MG63 (cell line): ENCODE data around the gene CEP112. TPM values are rescaled to one million over a fixed set of nuclear protein-coding genes. Genes with fewer than 3 reads are reported as not detected.

Source experiments
- DNase-seq: peaks from one replicate; pipeline ENCODE4 v3.0.0-alpha.2; 2020
- H3K27me3 ChIP-seq: fragments of 250-450 bp; sonication (Bioruptor Pico); 2 replicates; pipeline ENCODE4 v1.5.1; 2020; ENCODE audit warnings: mild to moderate bottlenecking, moderate library complexity
- H3K36me3 ChIP-seq: fragments of 250-450 bp; sonication (Bioruptor Pico); 2 replicates; pipeline ENCODE4 v1.5.1; 2020; ENCODE audit warnings: mild to moderate bottlenecking, moderate library complexity
- H3K4me3 ChIP-seq: fragments of 250-450 bp; sonication (Bioruptor Pico); 2 replicates; pipeline ENCODE4 v1.5.1; 2020; ENCODE audit warnings: mild to moderate bottlenecking, moderate library complexity
- H3K9me3 ChIP-seq: fragments of 250-450 bp; sonication (Bioruptor Pico); 2 replicates; pipeline ENCODE4 v1.5.1; 2020; ENCODE audit warnings: mild to moderate bottlenecking, moderate library complexity
- total RNA-seq: library from RNA; depleted of rRNA; stranded (reverse); fragments of >200 nt; shearing (Covaris generic); gene quantifications from 2 replicates; pipeline ENCODE4 v1.2.3, GENCODE V29; 2014; ENCODE audit warnings: low replicate concordance; rRNA removed

CEP112 gene
- 0.59 and 6.3 TPM in 2 replicates for total RNA-seq

DNA sequence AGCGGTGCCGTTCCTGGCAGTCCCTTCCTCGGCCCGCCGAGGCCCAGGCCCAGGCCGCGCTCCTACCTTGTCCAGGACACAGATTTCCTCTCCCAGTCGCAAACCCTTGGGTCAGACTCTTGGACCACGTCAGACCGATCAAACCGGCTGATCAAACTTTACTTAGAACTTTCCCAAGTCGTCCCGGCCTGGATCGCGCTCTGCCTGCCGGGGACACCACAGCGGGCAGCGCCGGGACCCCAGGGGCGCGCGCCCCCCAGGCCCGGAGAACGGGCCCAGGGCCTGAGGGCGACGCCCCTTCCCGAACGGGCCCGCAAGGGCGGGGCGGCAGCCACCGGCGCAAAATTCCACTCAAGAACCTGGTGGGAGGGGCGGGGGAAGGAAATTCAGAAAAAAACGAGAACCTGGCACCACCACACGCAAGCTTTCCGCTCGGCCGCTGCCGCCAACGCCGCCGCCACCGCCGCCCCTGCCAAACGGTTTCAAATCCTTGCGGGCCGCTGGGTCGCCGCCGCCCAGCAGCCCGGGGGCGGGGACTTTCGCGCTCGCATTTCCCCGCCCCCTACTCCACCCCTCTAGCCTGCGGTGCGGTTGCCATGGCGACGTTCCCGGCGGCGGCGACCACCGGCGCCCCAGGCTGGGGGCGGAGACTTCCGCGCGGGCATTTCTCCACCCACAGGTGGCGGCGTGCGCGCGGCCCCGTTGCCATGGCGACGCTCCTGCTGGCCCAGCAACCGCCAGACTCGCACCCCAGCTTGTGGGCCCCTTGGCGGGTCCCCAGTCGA is at the start of gene CEP112:
CEP112 (minus strand) TSS at position 541 of the 785 bp plus-strand sequence.
- H3K27me3 ChIP-seq, result no peaks in the 10 kb centered on the region
- H3K36me3 ChIP-seq, result peaks cover 3% of the 10 kb centered on the region; the same call in 1 of the 2 replicates
- H3K4me3 ChIP-seq, result peak within 1 kb of the TSS; percentile 63
- peak; percentile 68 for DNase-seq
- H3K9me3 ChIP-seq, result no peaks in the 10 kb centered on the region

DNA sequence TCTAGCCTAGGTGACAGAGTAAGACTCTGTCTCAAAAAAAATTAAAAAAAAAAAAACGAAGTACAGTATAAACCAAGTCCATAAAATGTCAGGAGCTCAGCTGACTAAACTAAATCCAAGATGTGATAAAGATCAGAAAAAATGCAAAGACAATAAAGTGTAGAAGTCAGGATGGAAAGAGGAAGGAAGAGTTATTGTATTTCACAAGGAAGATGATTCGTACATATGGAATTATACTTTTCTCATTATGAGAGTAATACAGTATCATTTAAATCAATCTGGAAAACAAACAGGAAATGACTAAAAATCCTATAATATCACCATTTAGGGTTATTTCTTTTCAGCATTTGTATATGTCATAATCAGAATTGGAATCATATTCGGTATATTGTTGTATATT is 48.7 kb upstream of the CEP112 start:
- Histone ChIP-seq H3K9me3 (no peaks in the 10 kb centered on the region), H3K36me3 (no peaks in the 10 kb centered on the region), H3K27me3 (no peaks in the 10 kb centered on the region), H3K4me3 (no peak overlapping the region)
- no peak for DNase-seq

DNA sequence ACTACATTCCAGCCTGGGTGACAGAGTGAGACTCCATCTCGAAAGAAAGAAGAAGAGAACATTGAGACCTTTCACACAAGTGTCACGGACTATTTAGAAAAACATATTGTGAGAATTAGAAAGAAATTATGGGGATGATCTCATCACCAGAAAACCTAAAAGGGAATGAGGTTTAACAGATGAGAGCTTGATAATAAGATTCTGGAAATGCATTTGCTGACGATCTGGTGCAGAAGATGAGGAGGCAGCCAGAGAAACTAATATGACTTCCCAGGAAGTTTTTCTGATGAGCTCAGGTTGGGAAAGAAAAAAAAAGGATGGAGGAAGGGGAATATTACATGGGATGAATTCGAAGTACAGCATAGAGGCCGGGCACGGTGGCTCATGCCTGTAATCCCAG is 48.1 kb upstream of the CEP112 start:
- Histone ChIP-seq H3K9me3 (no peaks in the 10 kb centered on the region), H3K36me3 (no peaks in the 10 kb centered on the region), H3K4me3 (no peak overlapping the region), H3K27me3 (no peaks in the 10 kb centered on the region)
- no peak for DNase-seq

DNA sequence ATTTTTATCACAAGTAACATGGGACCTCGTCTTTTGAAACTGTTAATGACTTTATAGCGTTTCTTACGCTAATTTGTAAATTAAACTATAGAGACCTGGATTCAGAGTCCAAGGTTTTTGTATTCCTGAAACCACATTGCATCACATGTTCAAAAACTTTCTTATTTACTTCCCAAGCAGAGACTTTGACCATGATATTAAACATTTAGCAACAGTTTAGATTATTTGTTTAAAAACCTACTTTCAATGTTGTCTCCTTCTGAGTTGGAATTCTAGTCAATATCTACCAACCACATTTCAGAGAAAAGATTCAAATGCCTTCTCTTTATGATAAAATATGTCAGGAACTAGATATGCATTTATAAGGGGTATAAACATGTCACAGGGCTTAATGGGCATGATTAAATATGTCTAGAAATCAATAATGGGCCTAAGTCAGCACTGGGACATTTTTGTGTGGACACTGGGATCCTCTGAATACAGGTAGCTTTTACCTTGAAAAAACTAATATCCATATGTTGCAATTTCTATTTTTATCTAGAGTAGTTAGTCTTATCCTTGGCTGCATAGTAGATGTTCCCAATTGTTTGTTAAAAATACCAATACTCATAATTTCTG is 43.6 kb upstream of the CEP112 start:
- no peaks in the 10 kb centered on the region for H3K27me3 ChIP-seq
- H3K9me3 ChIP-seq, result no peaks in the 10 kb centered on the region
- no peak overlapping the region for H3K4me3 ChIP-seq
- no peaks in the 10 kb centered on the region for H3K36me3 ChIP-seq
- DNase-seq, result no peak

DNA sequence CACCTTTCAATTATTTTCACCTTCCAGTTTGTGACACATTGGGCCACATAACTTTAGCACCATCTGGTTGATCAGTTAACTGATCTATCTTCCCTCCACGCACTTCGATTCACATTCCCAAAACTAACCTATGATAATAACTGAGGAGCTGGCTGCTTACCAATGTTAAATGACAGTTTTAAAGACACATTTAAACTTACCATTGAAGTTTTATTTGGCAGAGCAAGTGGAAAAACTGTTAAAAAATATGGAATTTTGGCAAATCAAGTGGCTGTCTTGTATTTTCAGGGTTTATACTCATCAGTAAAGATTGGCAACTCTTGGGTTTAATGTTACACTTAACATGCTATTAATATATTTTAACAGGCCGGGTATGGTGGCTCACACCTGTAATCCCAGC is 42.7 kb upstream of the CEP112 start:
- Histone ChIP-seq H3K4me3 (no peak overlapping the region), H3K27me3 (no peaks in the 10 kb centered on the region), H3K36me3 (no peaks in the 10 kb centered on the region), H3K9me3 (no peaks in the 10 kb centered on the region)
- no peak for DNase-seq

DNA sequence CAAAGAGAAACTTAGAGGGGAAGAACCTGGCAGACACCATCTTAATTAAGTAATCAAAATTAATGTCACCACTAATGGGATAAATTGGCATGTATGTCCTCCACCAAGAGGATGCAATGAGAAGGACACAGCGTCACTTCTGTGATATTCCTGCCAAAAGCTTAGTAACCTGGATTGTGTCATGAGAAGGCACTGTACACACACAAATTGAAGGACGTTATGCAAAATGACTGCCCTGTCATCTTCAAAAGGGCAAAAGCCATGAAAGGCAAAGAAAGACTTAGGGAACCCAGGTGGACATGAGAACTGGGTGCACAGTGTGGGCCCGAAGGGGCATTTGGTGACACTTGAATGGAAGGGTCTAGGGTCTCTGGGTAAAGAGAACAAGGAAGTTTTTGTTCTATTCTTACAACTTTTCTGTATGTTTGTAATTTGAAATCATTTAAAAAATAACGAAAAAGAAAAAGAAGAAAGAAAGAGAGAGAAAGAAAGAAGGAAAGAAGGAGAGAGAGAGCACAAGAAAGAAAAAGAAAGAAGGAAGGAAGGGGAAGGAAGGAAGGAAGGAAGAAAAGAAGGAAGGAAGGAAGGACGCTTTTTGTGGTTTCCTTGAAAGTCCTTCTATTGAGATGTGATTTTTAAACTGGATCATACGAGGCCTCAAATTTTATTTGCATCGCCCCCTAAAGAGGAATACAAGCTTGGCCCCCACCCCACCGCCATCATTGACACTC is 41.3 kb upstream of the CEP112 start:
- Histone ChIP-seq H3K4me3 (no peak overlapping the region), H3K9me3 (no peaks in the 10 kb centered on the region), H3K27me3 (no peaks in the 10 kb centered on the region), H3K36me3 (no peaks in the 10 kb centered on the region)
- no peak for DNase-seq

DNA sequence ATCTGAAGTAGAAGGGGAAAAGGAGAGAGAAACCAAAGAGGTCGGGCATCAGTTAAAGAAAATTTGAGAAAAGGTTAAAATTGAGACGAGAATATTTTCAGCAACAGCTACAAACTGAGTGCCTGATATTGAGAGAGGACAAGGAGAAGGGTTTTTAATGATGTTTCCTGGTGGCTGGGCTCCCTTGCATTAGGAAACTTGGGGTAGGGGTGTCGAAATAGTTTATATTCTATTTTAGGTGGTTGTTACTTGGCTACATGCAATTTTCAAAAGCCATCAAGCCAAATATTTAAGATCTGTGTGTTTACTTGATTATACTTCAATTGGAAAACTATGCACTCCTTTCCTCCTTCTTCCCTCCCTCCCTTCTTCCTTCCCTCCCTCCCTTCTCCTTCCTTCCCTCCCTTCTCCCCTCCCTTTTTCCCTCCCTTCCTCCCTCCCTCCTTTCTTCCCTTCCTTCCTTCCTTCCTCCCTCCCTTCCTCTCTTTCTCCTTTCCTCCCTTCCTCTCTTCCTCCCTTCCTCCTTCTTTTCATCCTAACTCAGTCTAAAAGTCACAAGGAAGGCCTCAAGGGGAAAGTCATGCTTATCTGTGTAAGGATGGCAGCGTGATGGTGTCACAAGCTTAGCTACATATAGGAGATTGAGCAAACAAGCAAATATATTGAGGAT is 39.1 kb upstream of the CEP112 start:
- no peaks in the 10 kb centered on the region for H3K27me3 ChIP-seq
- no peak for DNase-seq
- no peak overlapping the region for H3K4me3 ChIP-seq

DNA sequence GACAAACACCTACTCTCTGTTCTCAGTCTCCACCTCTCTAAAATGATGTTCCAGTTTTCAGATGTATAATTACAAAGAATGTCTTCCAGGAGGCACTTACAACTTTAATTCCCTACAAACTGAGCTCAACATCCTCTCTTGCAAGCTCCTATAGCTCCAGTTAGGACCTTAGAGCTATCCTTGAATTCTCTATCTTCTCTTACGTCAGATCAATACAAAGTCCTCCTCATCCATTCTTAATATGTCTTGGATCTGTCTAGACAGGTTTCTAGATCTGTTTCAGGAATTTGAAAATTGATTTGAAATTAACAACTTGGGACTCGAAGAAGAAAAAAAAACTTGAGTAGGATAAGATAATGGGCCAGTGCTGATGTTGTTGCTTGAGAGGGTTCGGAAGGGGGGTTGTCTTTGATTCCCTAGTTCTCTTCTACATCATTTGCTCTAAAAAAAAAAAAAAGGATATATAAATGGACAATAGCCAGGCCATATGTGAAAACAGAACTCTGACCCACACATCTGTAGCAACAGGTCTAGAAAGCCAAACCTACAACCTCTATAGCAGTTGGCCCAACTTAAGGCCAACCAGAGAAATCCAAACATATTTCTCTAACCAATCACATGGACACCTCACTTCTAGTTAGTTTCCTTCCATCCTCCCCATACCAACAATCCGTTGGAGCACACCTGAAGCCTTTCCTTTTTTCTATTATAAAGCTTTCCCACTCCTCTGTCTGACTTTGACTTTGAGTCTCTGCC is 38.0 kb upstream of the CEP112 start:
- Histone ChIP-seq H3K36me3 (no peaks in the 10 kb centered on the region), H3K4me3 (no peak overlapping the region), H3K27me3 (no peaks in the 10 kb centered on the region), H3K9me3 (no peaks in the 10 kb centered on the region)
- no peak for DNase-seq

More for the DNA sequence above, 39.1 kb upstream of the CEP112 start:
- no peaks in the 10 kb centered on the region for H3K36me3 ChIP-seq
- H3K9me3 ChIP-seq, result no peaks in the 10 kb centered on the region

DNA sequence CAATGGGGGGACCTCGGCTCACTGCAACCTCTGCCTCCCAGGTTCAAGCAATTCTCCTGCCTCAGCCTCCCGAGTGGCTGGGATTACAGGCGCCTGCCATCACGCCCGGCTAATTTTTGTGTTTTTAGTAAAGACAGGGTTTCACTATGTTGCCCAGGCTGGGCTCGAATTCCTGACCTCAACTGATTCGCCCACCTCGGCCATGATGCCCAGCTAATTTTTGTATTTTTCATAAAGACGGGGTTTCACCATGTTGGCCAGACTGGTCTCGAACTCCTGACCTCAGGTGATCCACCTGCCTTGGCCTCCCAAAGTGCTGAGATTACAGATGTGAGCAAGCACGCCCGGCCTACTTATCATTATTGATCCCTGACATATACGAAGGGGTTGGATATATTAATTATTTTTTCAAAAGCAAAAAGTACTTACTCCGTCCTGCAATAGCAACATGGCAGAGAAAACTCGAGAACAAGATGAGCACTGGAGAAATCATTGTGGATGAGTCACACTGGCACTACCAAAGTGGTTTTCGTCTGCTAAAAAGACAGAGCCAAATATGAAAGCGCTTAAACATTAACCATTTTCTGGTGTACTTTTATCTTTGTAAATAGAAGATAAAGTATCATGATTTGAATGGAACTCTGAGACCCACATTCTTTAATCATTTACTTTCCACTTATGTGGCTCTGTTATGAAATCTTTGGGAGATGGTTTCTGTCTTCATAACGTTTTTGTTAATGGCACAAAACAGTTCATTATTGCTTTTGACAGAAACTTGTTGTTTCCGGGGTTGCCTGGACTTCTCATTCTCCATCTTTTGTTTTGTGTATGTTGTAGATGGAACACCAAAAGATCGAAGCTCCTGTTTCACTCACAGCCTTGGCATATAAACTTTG is 37.2 kb upstream of the CEP112 start, which contains the start of gene APOH:
APOH (minus strand) TSS at position 529 of the 896 bp plus-strand sequence; CDS start at position 493, 36 bp downstream.
- Histone ChIP-seq H3K36me3 (no peaks in the 10 kb centered on the region), H3K4me3 (no peak within 1 kb of the TSS), H3K9me3 (no peaks in the 10 kb centered on the region), H3K27me3 (no peaks in the 10 kb centered on the region)
- no peak for DNase-seq

DNA sequence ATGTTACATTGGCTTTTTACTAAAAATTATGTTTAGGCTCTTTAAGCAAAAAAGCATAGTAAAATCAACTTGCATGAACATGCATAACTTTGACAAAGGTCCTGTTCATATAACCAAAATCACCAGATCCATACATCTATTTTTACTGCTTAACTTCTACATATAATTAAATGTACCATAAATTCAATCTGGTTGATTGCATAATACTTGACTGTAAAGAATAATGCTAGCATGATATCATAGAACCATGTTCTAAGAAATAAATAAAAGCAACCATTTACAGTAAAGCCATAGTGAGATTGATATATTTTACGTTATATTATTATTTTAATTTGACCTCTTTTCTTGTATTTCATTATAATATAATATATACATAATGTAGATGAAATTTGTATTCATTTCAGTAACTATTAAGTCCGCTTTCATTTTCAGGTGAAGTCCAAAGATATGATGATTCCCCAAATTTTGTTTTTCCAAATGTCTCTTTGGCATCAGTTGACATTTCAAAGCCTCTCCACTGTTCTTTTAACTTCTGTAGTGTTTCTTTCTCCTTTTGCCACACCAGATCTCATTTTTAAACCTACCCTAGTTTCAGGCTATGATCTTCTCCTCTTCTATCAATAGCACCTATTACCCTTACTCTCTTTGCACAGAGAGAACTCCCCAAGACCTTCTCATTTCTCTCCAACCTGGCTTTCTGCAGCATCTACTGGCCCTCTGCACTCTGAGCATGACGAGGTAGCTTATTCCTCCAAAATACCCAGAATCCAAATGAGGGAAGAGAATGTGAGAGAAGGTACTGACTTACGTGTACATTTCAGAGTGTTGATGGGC is 35.5 kb upstream of the CEP112 start:
- Histone ChIP-seq H3K4me3 (no peak overlapping the region), H3K27me3 (no peaks in the 10 kb centered on the region), H3K36me3 (no peaks in the 10 kb centered on the region), H3K9me3 (no peaks in the 10 kb centered on the region)
- no peak for DNase-seq

DNA sequence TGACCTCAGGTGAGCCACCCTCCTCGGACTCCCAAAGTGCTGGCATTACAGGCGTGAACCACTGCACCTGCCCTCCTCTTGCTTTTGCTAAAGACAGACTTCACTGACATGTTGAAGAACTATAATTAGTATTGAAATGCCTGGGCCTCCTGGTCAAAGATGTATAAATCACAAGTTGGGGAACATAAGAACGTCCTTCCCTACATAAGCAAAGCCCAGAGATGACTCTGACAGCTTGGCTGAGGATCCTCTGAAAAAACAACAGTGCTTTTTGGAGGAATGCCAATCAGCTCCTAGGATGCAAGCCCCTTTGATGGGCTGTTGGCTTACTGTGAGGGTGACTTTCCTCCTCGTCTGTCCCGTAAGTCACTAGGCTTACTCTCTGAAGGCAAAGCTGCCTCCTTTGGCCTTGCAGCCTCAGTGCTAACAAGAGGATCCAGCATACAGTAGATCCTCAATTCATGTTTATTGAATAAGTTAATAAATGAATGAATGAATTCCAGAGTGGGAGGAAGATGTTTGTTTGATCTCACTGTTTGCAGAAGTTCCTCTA is 30.9 kb upstream of the CEP112 start:
- H3K36me3 ChIP-seq, result no peaks in the 10 kb centered on the region
- no peak for DNase-seq
- no peak overlapping the region for H3K4me3 ChIP-seq
- peaks cover 14% of the 10 kb centered on the region; the same call in 1 of the 2 replicates for H3K27me3 ChIP-seq
- no peaks in the 10 kb centered on the region for H3K9me3 ChIP-seq

DNA sequence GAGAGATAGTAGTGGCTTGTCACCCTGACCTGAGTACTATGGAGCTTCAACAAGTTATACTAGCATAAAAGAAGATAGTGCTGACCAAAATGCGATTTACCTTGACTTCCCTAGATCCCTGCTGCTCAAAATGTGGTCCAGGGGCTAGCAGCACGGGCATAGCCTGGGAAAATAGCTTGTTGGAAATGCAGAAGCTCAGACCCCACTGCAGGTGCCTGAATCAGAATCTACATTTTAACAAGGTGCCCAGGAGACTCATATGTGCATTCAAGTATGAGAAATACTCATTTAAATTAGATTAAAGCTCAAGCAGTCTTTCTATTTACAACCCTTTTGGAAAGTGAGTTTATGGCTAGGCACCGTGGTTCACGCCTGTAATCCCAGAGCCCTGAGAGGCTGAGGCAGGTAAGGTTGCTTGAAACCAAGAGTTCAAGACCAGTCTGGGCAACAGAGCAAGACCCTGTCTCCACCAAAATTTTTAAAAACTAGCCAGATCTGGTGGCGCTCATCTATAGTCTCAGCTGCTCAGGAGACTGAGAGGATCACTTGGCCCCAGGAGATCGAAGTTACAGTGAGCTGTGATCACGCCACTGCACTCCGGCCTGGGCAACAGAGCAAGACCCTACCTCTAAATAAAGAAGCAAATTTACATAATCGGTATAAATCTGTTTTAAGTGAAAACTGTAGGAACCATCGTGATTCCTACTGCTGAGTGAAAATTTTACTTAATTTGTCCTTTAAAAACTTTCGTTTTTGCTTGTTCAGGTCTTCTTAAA is 30.0 kb upstream of the CEP112 start:
- H3K27me3 ChIP-seq, result peaks cover 14% of the 10 kb centered on the region; the same call in 1 of the 2 replicates
- H3K4me3 ChIP-seq, result no peak overlapping the region
- H3K9me3 ChIP-seq, result no peaks in the 10 kb centered on the region
- no peak for DNase-seq
- H3K36me3 ChIP-seq, result no peaks in the 10 kb centered on the region

DNA sequence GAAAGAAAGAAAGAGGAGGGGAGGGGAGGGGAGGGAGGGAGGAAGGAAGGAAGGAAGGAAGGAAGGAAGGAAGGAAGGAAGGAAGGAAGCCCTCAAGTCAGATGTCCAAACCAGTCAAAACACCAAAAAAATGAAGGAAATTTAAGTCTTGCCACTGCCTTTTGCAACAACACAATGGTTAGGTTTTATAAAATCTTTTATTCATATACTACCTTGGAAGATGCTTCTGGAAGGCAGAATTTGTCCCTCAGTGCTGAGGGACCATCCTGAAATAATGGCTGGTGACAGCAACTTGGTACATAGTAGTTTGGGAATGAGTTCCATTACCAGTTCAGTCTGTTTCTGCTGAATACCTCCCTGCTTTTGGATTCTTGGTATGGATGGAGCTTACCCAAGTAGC is 29.4 kb upstream of the CEP112 start:
- Histone ChIP-seq H3K27me3 (peaks cover 14% of the 10 kb centered on the region; the same call in 1 of the 2 replicates), H3K36me3 (no peaks in the 10 kb centered on the region), H3K9me3 (no peaks in the 10 kb centered on the region), H3K4me3 (no peak overlapping the region)
- DNase-seq, result no peak
